Pancreas (tissue), 10 donors: ENCODE data around the gene CPN1. TPM values are rescaled to one million over a fixed set of nuclear protein-coding genes. Genes with fewer than 3 reads are reported as not detected.

Experiments used
- ATAC-seq, 4 donors: fragments of 200-7000 bp; cut with Tn5 transposase; one replicate each; pipeline versions ENCODE4 v1.8.0 to v1.9.1; 2020; ENCODE audit warnings: mild to moderate bottlenecking in 4 of 4, moderate library complexity in 4 of 4
- DNase-seq, 6 donors: peaks; one replicate each; pipeline ENCODE4 v3.0.0-alpha.2; 2020
- FAIRE-seq: peaks from 2 replicates; lab custom pipeline; 2012; peaks lifted over from hg19 to GRCh38; lab: Jason Lieb, UNC
- H3K27ac ChIP-seq, 4 donors: fragments of 200-600 bp; sonication (generic); 1 replicate in 3 of 4; 2 replicates in 1 of 4; pipeline versions ENCODE4 v1.5.0 to v1.8.0; 2020
- H3K27me3 ChIP-seq, 4 donors: fragments of 200-600 bp; one replicate each; pipeline ENCODE4 v1.8.0; 2021
- H3K36me3 ChIP-seq, 3 donors: fragments of 200-600 bp; sonication (generic) in 1 of 3; one replicate each; pipeline versions ENCODE4 v1.5.0 to v1.8.0; 2020 to 2021
- H3K4me1 ChIP-seq, 3 donors: fragments of 200-600 bp; one replicate each; pipeline ENCODE4 v1.8.0; 2021
- H3K4me3 ChIP-seq, 4 donors: fragments of 200-600 bp; sonication (generic) in 2 of 4; one replicate each; pipeline versions ENCODE4 v1.5.0 to v1.8.0; 2020 to 2021
- H3K9me3 ChIP-seq, 4 donors: fragments of 200-600 bp; one replicate each; pipeline ENCODE4 v1.8.0; 2021
- WGBS, 2 donors: extraction: QIAGEN DNeasy Blood & Tissue Kit; methylation state at CpG; one replicate each; pipeline ENCODE4 v1.1.7; 2013; 5-methylcytosine and 5-hydroxymethylcytosine counted together
- intact Hi-C, 3 donors: fragments of 100-400 bp; cut with DNase I; formaldehyde crosslinking; loops; one replicate each; pipeline versions ENCODE4 v1.11.1 to v1.14.2; 2022
- polyA plus RNA-seq, 2 donors: library from polyadenylated mRNA; stranded (reverse); fragments of 200-250 nt; gene quantifications; one replicate each; pipeline ENCODE4 v1.2.3, GENCODE V29; 2013
- total RNA-seq, 6 donors: library from RNA; stranded (reverse); fragmentation: NEBNext Ultra II Directional in 4 of 6; extraction: Animal tissue kit (Norgen Biotek cat#: 25700) in 4 of 6; gene quantifications; one replicate each; pipeline versions ENCODE4 v1.2.1 to v1.2.4, GENCODE V29; 2021 to 2023
- TF ChIP-seq, protein P1 (sequence below), 4 donors: fragments of 200-600 bp; sonication (generic) in 3 of 4; IDR thresholded peaks; one replicate each; pipeline versions ENCODE4 v1.5.0 to v1.8.0; 2021; ENCODE audit warnings: antibody characterized with exemption in 4 of 4
- donor health status: healthy with polysubstance abuse.
- donor health status: DM: no; HTN: no; CAD: no; lungs with moderate emphysema.
- donor health status: DM: no; HTN: no; CAD: no.
- donor health status: control.
- donor health status: control.
- donor health status: Bipolar disorder and iron deficiency.
- donor health status: DM: yes; HTN: yes; CAD: no.
- donor health status: DM: no; HTN: no; CAD: no.
- donor health status: DM: no; HTN: no; CAD: no.
- donor health status: DM: yes; HTN: yes; CAD: no.

Gene CPN1
- total and polyA plus RNA-seq, 8 donors, result 0.17 TPM; not detected in 7

DNA sequence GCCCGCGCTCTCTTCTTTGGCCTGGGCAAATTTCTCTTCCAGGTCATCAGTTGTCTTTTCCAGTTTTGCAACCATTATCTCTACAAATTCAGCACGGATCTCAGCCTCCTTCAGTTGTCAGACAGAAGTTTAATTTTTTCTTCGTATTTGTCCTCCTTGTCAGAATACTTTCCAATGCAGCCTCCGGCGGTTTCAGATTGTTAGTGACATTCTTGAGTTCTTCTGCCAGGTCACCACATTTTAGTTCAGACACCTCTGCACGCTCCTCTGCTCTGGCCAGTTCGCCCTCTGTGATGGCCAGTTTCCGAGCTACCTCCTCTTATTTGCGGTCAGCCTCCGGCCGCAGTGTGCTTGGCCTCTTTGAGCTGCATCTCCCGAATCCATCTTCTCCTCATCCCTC, 32.8 kb upstream of the CPN1 start:
- Histone ChIP-seq H3K4me3 (no peak overlapping the region), H3K36me3 (no peaks in the 10 kb centered on the region), H3K4me1 (no peaks in the 10 kb centered on the region), H3K9me3 (no peaks in the 10 kb centered on the region), H3K27me3 (peaks cover 0 to 4% (median 2%) of the 10 kb centered on the region in 4 donors), H3K27ac (no peak overlapping the region)
- WGBS, 2 donors, result 86 to 89% methylated on average over 13 of the region's 13 CpGs
- no peak for ATAC-seq
- TF ChIP-seq, protein P1, sequence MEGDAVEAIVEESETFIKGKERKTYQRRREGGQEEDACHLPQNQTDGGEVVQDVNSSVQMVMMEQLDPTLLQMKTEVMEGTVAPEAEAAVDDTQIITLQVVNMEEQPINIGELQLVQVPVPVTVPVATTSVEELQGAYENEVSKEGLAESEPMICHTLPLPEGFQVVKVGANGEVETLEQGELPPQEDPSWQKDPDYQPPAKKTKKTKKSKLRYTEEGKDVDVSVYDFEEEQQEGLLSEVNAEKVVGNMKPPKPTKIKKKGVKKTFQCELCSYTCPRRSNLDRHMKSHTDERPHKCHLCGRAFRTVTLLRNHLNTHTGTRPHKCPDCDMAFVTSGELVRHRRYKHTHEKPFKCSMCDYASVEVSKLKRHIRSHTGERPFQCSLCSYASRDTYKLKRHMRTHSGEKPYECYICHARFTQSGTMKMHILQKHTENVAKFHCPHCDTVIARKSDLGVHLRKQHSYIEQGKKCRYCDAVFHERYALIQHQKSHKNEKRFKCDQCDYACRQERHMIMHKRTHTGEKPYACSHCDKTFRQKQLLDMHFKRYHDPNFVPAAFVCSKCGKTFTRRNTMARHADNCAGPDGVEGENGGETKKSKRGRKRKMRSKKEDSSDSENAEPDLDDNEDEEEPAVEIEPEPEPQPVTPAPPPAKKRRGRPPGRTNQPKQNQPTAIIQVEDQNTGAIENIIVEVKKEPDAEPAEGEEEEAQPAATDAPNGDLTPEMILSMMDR (IDR thresholded peaks at IDR 0.05), result no peak
- no peak for FAIRE-seq
- intact Hi-C loops, result no loop called here
- DNase-seq, result no peak

DNA sequence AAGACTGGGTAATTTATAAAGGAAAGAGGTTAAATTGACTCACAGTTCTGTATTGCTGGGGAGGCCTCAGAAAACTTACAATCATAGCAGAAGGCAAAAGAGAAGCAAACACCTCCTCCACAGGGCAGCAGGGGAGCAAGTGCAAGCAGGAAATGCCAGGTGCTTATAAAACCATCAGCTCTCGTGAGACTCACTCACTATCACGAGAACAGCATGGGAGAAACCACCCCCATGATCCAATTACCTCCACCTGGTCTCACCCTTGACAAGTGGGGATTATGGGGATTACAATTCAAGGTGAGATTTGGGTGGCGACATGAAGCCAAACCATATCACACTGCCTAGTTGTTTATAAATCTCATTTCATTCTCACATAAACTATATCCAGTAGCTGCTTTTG, 28.0 kb upstream of the CPN1 start:
- Histone ChIP-seq H3K9me3 (no peaks in the 10 kb centered on the region), H3K36me3 (no peaks in the 10 kb centered on the region), H3K4me3 (no peak overlapping the region), H3K4me1 (no peaks in the 10 kb centered on the region), H3K27ac (no peak overlapping the region), H3K27me3 (peaks cover 0 to 3% (median 0%) of the 10 kb centered on the region in 4 donors)
- TF ChIP-seq, protein P1 (IDR thresholded peaks at IDR 0.05), result no peak
- DNase-seq (no peak), ATAC-seq (no peak), FAIRE-seq (no peak)
- WGBS, 2 donors, result 33 to 42% methylated on average over 3 of the region's 3 CpGs
- intact Hi-C loops, result no loop called here

DNA sequence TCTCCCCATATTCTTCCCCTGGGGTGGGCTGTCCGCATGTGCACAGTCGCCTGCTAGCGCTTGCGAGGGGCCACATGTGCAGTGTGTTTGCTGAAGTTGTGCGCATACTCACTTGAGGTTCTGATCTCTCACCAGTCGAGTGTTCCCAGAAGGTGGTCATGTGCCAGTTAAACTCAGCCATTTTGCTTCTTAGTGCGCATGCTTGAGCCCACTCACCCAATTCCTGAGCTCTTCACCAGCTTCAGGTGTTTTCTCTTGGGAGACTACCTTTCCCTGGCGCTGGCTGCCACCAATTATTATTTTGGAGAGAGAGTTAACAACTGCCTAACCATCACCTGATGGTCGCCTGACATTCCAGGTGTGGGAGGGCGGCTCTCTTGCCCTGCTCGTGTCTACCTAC, 25.2 kb upstream of the CPN1 start:
- Histone ChIP-seq H3K9me3 (no peaks in the 10 kb centered on the region), H3K4me3 (no peak overlapping the region), H3K27me3 (no peaks in the 10 kb centered on the region), H3K27ac (no peak overlapping the region), H3K36me3 (no peaks in the 10 kb centered on the region), H3K4me1 (no peaks in the 10 kb centered on the region)
- intact Hi-C loops, result no loop called here
- no peak for ATAC-seq
- 64 to 75% methylated on average over 11 of the region's 11 CpGs for whole genome bisulfite sequencing, 2 donors
- DNase-seq, result no peak
- TF ChIP-seq, protein P1 (IDR thresholded peaks at IDR 0.05), result no peak
- no peak for FAIRE-seq

DNA sequence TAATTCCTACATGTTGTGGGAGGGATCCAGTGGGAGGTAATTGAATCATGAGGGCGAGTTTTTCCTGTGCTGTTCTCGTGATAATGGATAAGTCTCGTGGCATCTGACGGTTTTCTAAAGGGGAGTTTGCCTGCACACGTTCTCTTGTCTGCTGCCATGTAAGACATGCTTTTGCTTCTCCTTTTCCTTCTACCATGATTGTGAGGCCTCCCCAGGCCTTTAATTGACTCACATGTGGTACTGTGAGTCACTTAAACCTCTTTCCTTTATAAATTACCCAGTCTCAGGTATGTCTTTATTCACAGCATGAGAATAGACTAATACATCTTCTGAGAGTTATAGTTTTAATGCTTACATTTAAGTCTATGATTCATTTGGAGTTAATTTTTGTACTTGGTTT, 22.6 kb upstream of the CPN1 start:
- Histone ChIP-seq H3K36me3 (no peaks in the 10 kb centered on the region), H3K9me3 (no peaks in the 10 kb centered on the region), H3K4me1 (no peaks in the 10 kb centered on the region), H3K27me3 (no peaks in the 10 kb centered on the region), H3K4me3 (no peak overlapping the region), H3K27ac (no peak overlapping the region)
- DNase-seq (no peak), FAIRE-seq (no peak), ATAC-seq (no peak)
- intact Hi-C loops, result no loop called here
- TF ChIP-seq, protein P1 (IDR thresholded peaks at IDR 0.05), result no peak
- 81 to 88% methylated on average over 5 of the region's 5 CpGs for WGBS, 2 donors

DNA sequence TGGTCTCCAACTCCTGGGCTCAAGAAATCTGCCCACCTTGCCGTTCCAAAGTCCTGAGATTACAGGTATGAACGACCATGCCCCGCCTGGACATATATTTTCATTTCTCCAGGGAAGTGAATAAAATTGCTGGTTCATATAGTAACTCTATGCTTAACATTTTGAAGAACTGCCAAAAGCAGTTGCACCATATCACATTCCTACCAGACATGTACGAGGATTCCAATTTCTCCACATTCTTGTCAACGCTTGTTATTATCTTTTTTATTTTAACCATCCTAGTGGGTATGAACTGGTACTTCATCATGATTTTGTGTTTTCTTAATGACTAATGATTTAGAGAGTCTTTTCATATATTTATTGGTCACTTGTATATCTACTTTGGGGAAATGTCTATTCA, 21.9 kb upstream of the CPN1 start:
- H3K27ac ChIP-seq, result no peak overlapping the region
- ATAC-seq (no peak), FAIRE-seq (no peak), DNase-seq (no peak)
- no peak overlapping the region for H3K4me3 ChIP-seq
- no peaks in the 10 kb centered on the region for H3K27me3 ChIP-seq
- intact Hi-C loops, result no loop called here
- TF ChIP-seq, protein P1 (IDR thresholded peaks at IDR 0.05), result no peak
- WGBS, 2 donors, result 62 to 71% methylated on average over 5 of the region's 5 CpGs
- no peaks in the 10 kb centered on the region for H3K4me1 ChIP-seq
- H3K9me3 ChIP-seq, result no peaks in the 10 kb centered on the region
- no peaks in the 10 kb centered on the region for H3K36me3 ChIP-seq
